GM23338 (cell line): ENCODE results near the gene SCLT1.

Experiments
- CREB1 ChIP-seq: fragments of 250-450 bp; sonication (Bioruptor Pico); IDR thresholded peaks from 2 replicates; pipeline ENCODE4 v1.5.0; 2020; ENCODE audit warnings: low read depth, mild to moderate bottlenecking, moderate library complexity
- EZH2 ChIP-seq: fragments of 200-600 bp; sonication (generic); IDR thresholded peaks from one replicate; pipeline ENCODE4 v1.8.0; 2017; ENCODE audit warnings: antibody characterized with exemption, mild to moderate bottlenecking, low read depth; ENCODE audit not compliant: unreplicated experiment
- EZH2phosphoT487 ChIP-seq: fragments of 200-600 bp; sonication (generic); IDR thresholded peaks from one replicate; pipeline ENCODE4 v1.8.1; 2018; ENCODE audit warnings: antibody characterized with exemption; ENCODE audit not compliant: unreplicated experiment
- JUNB ChIP-seq: IDR thresholded peaks from one replicate; pipeline ENCODE4 v1.6.1; 2016; ENCODE audit warnings: antibody characterized with exemption; ENCODE audit not compliant: unreplicated experiment
- NANOG ChIP-seq: IDR thresholded peaks from 2 replicates; pipeline ENCODE4 v1.6.1; 2016; ENCODE audit warnings: antibody characterized with exemption, borderline replicate concordance
- POLR2AphosphoS5 ChIP-seq: IDR thresholded peaks from 2 replicates; pipeline ENCODE4 v1.6.1; 2016; ENCODE audit warnings: antibody characterized with exemption, low read depth
- STAT1 ChIP-seq: IDR thresholded peaks from one replicate; pipeline ENCODE4 v1.6.1; 2016; ENCODE audit warnings: antibody characterized with exemption; ENCODE audit not compliant: unreplicated experiment
- ZNF114 ChIP-seq: fragments of 250-450 bp; sonication (Bioruptor Pico); IDR thresholded peaks from 2 replicates; pipeline ENCODE4 v1.5.0; 2020; ENCODE audit warnings: mild to moderate bottlenecking, moderate library complexity
- ZNF331 ChIP-seq: fragments of 250-450 bp; sonication (Bioruptor Pico); IDR thresholded peaks from 2 replicates; pipeline ENCODE4 v1.5.0; 2020; ENCODE audit warnings: low read depth, mild to moderate bottlenecking, moderate library complexity
- TF ChIP-seq, protein P1 (sequence below): IDR thresholded peaks from 2 replicates; pipeline ENCODE4 v1.6.1; 2016; ENCODE audit warnings: antibody characterized with exemption
- TF ChIP-seq, protein P2 (sequence below), 2 experiments: fragments of 200-600 bp in 1 of 2; sonication (generic) in 1 of 2; conservative IDR thresholded peaks; 2 replicates each; pipeline versions ENCODE4 v1.5.1 to v1.6.1; 2016 to 2017; ENCODE audit warnings: antibody characterized with exemption in 2 of 2, low read depth in 2 of 2, mild to moderate bottlenecking in 2 of 2, moderate library complexity in 1 of 2
- TF ChIP-seq, protein P3 (sequence below): IDR thresholded peaks from one replicate; pipeline ENCODE4 v1.6.1; 2018; ENCODE audit warnings: antibody characterized with exemption; ENCODE audit not compliant: unreplicated experiment

DNA sequence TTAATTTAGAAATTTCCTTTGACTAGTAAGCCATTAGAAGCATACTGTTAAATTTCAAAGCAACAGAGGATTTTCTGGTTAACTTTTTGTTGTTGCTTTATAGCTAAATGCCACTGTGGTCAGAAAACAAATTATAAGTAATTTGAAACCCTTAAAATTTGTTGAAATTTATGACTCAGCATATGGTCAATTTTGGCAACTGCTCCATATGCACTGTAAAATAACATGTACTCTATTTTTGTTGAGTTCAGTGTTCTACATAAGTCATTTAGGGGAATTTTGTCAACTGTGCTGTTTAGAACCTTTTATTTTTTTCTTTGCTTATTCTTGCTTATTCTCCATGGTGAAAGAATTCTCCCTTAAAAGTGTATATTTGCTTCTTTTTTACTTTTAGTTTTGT is 28.6 kb downstream of the SCLT1 start:
- TF ChIP-seq, protein P1, sequence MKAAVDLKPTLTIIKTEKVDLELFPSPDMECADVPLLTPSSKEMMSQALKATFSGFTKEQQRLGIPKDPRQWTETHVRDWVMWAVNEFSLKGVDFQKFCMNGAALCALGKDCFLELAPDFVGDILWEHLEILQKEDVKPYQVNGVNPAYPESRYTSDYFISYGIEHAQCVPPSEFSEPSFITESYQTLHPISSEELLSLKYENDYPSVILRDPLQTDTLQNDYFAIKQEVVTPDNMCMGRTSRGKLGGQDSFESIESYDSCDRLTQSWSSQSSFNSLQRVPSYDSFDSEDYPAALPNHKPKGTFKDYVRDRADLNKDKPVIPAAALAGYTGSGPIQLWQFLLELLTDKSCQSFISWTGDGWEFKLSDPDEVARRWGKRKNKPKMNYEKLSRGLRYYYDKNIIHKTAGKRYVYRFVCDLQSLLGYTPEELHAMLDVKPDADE = no peak
- TF ChIP-seq, protein P2, sequence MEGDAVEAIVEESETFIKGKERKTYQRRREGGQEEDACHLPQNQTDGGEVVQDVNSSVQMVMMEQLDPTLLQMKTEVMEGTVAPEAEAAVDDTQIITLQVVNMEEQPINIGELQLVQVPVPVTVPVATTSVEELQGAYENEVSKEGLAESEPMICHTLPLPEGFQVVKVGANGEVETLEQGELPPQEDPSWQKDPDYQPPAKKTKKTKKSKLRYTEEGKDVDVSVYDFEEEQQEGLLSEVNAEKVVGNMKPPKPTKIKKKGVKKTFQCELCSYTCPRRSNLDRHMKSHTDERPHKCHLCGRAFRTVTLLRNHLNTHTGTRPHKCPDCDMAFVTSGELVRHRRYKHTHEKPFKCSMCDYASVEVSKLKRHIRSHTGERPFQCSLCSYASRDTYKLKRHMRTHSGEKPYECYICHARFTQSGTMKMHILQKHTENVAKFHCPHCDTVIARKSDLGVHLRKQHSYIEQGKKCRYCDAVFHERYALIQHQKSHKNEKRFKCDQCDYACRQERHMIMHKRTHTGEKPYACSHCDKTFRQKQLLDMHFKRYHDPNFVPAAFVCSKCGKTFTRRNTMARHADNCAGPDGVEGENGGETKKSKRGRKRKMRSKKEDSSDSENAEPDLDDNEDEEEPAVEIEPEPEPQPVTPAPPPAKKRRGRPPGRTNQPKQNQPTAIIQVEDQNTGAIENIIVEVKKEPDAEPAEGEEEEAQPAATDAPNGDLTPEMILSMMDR (conservative IDR thresholded peaks at IDR 0.05; ENCODE audit: low read depth in 2 of 2) = no peak
- TF ChIP-seq EZH2 (no peak), CREB1 (CRISPR knock-in tag) (no peak), POLR2AphosphoS5 (no peak), EZH2phosphoT487 (no peak), JUNB (no peak), STAT1 (no peak), ZNF331 (CRISPR knock-in tag) (no peak), ZNF114 (CRISPR knock-in tag) (no peak), NANOG (no peak)
- TF ChIP-seq, protein P3, sequence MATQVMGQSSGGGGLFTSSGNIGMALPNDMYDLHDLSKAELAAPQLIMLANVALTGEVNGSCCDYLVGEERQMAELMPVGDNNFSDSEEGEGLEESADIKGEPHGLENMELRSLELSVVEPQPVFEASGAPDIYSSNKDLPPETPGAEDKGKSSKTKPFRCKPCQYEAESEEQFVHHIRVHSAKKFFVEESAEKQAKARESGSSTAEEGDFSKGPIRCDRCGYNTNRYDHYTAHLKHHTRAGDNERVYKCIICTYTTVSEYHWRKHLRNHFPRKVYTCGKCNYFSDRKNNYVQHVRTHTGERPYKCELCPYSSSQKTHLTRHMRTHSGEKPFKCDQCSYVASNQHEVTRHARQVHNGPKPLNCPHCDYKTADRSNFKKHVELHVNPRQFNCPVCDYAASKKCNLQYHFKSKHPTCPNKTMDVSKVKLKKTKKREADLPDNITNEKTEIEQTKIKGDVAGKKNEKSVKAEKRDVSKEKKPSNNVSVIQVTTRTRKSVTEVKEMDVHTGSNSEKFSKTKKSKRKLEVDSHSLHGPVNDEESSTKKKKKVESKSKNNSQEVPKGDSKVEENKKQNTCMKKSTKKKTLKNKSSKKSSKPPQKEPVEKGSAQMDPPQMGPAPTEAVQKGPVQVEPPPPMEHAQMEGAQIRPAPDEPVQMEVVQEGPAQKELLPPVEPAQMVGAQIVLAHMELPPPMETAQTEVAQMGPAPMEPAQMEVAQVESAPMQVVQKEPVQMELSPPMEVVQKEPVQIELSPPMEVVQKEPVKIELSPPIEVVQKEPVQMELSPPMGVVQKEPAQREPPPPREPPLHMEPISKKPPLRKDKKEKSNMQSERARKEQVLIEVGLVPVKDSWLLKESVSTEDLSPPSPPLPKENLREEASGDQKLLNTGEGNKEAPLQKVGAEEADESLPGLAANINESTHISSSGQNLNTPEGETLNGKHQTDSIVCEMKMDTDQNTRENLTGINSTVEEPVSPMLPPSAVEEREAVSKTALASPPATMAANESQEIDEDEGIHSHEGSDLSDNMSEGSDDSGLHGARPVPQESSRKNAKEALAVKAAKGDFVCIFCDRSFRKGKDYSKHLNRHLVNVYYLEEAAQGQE = no peak
